Epithelial cell of proximal tubule (primary cell): ENCODE results near the gene TMPRSS7. TPM values are rescaled to one million over a fixed set of nuclear protein-coding genes. Genes with fewer than 3 reads are reported as not detected.

Source experiments
- DNase-seq: peaks from one replicate; pipeline ENCODE4 v3.0.0-alpha.2; 2011; ENCODE audit warnings: low read depth
- H3K4me3 ChIP-seq: 2 replicates; pipeline ENCODE4 v1.5.1; 2011; ENCODE audit warnings: low read depth, mild to moderate bottlenecking, low read length
- total RNA-seq: library from RNA; depleted of rRNA; stranded (reverse); fragments of >200 nt; gene quantifications from 2 replicates; pipeline ENCODE4 v1.2.3, GENCODE V29; 2015
- TF ChIP-seq, protein P1 (sequence below): conservative IDR thresholded peaks from 2 replicates; pipeline ENCODE4 v1.5.1; 2012; ENCODE audit warnings: low read depth, mild to moderate bottlenecking, low read length

The TMPRSS7 gene
- total RNA-seq, 1 donor from 2014 or later = not detected

DNA sequence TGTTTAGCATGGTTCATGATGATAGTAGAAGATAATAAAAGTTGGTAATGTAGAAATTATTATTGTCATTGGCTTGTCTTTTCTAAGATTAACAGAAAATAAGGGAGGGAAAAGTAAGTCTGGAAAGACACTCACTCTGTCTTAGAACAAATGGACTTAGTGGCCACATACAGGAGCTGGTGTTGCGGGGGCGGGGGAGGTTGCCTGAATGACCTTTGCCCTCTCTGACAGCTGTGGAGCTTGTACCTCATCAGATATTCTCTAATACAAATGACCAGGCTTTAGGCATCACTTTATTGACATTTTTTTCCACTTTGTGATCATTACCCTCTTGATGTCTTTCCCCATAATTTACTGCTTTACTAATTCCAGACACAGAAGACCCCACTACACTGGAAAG, 29.9 kb upstream of the TMPRSS7 start:
- H3K4me3 ChIP-seq = no peak overlapping the region
- TF ChIP-seq, protein P1, sequence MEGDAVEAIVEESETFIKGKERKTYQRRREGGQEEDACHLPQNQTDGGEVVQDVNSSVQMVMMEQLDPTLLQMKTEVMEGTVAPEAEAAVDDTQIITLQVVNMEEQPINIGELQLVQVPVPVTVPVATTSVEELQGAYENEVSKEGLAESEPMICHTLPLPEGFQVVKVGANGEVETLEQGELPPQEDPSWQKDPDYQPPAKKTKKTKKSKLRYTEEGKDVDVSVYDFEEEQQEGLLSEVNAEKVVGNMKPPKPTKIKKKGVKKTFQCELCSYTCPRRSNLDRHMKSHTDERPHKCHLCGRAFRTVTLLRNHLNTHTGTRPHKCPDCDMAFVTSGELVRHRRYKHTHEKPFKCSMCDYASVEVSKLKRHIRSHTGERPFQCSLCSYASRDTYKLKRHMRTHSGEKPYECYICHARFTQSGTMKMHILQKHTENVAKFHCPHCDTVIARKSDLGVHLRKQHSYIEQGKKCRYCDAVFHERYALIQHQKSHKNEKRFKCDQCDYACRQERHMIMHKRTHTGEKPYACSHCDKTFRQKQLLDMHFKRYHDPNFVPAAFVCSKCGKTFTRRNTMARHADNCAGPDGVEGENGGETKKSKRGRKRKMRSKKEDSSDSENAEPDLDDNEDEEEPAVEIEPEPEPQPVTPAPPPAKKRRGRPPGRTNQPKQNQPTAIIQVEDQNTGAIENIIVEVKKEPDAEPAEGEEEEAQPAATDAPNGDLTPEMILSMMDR = no peak
- DNase-seq = no peak

DNA sequence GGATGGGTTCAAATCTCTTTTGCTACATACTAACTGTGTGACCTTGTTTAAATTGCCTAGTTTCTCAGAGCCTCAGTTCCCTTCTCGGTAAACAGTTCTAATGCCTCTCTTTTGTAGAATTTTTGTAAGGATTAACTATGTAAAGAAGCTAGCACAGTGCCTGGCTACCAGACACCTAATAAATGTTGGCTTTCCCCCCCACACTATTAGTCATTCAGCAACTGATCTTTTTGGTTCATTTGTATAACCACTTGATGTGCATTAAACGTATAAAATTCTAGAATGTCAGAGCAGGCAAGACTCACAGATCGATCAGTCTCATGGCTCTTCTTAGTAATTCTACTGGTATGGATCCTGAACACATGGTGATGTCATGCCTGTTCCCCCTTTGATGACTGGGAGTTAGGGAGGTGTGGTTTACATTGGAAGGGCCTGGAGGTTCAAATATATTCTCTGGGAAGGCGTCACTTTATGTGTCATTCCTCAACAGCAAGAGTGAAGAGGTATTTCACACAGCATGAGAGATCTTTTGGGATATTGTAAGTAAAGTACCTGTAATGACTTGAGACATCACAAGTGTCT, 29.4 kb upstream of the TMPRSS7 start:
- no peak overlapping the region for H3K4me3 ChIP-seq
- TF ChIP-seq, protein P1 = no peak
- no peak for DNase-seq

DNA sequence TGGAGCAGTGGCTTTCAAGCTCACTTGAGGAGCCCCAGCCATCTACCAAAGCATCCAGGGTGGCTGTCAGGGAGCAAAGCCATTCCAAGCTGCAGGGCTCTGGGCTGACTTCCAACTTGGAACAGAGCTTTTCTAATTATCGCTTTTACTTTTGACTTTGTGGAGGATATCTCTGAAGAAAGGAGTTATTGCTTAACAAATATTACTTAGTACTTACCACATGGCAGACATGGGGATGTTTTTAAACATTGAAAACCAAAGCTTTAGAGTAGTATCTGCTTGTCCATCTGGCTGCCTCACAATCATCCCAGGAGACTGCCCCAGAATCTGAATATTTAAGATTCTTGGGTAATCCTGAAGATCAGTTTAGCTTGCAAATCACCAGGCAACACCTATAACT, 26.9 kb upstream of the TMPRSS7 start:
- no peak overlapping the region for H3K4me3 ChIP-seq
- DNase-seq = no peak
- TF ChIP-seq, protein P1 = no peak

DNA sequence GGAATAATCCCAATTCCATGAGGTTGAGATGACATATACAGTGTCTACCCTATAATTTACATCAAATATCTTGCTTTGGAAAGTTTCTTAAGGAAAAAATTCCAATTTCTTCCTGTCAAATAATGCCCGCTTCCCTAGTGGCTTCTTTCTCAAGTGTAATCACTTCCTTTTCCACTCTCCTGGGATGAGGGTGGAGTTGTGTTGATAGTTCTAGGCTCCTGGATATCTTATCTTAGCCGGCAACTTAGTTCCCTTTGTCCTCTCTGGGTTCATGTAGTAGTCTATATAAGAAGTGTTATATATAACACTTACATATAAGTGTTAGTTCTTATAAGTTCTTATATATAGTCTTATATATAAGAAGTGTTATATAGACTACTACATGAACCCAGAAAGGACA, 24.9 kb upstream of the TMPRSS7 start:
- no peak overlapping the region for H3K4me3 ChIP-seq
- TF ChIP-seq, protein P1 = no peak
- DNase-seq = no peak

DNA sequence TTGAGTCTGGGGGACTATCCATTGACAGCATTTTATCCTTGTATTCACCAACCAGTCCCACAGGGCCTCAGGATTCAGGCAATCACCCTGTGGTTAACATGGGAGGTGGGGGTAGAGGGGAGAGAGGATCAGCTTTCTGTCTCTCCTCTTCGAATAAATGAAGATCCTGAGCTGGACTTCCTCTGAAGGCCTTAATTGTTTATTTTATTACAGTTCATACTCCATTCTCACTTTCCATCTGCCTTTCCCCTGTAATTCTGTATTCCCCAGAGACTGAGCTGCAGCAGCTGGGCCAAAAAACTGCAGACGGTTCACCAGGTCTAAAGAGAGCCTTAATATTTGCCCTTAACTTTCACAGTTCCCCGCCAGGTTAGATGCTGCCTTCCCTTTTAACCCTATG, 23.9 kb upstream of the TMPRSS7 start:
- TF ChIP-seq, protein P1 = no peak
- DNase-seq = no peak
- no peak overlapping the region for H3K4me3 ChIP-seq

DNA sequence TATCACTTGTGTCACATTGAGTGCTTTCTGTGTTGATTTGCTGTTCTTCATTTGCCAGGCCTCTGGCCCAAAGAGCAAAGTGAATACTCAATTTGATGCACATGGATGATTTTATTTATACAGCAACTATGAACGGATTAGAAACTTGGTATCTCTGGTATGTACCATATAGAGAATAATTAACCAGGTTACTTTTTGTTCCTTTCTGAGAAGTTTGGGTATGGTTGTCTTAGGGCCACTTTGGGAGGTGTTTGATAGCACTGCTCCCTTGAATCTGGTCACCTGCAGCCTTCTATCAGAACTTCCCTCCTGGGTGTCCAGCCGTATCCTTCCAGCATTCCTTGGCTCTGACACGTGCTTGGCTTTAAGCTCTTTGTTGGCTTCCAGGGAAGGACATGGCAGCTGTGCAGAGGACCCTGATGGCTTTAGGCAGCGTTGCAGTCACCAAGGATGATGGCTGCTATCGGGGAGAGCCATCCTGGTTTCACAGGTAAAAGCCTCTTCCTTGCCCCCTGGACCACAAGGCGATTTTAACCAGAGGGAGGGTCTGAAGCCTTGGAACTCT, 23.1 kb upstream of the TMPRSS7 start:
- H3K4me3 ChIP-seq = no peak overlapping the region
- TF ChIP-seq, protein P1 = no peak
- DNase-seq = peak; percentile 50
